Measurements from ENCODE around the gene UBE2U.

Gene UBE2U

DNA sequence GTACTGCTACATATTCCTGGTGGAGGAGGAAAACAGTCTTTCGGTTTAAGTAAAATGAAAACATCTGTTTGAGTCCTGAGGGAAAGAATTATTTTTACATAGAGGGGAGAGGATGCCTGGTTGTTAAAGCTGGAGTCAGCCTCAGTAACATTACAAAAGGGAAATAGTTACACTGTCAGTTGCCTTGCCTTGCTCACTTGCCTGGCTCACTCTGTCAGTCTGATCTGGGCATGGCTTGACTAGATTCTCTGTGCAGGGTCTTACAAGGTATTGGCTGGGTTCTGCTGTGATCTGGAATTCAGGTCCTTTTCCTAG is 8.4 kb upstream of the UBE2U start:
- H3K27ac ChIP-seq (ENCODE audit: extremely low read depth, low read depth, low read length) = no peak overlapping the region
- no peaks in the 10 kb centered on the region for H3K9me3 ChIP-seq (ENCODE audit: control insufficient read depth, insufficient read depth, low read depth, low read length)
- no peaks in the 10 kb centered on the region for H3K36me3 ChIP-seq (ENCODE audit: control insufficient read depth in 2 of 2, insufficient read depth in 1 of 2, low read length in 2 of 2)
- no peak overlapping the region for H3K4me3 ChIP-seq (ENCODE audit: low read depth, low read length)
- TF ChIP-seq ZNF404 (tag by site-specific recombination; IDR thresholded peaks at IDR 0.05) (no peak), SP7 (tag by site-specific recombination; IDR thresholded peaks at IDR 0.05) (no peak), ZNF600 (tag by site-specific recombination; IDR thresholded peaks at IDR 0.05) (no peak), ZNF24 (tag by site-specific recombination; IDR thresholded peaks at IDR 0.05) (no peak), TRIM28 (IDR thresholded peaks at IDR 0.05; ENCODE audit: borderline replicate concordance, low read length) (no peak), ZNF473 (tag by site-specific recombination; IDR thresholded peaks at IDR 0.05) (no peak), PBX3 (CRISPR knock-in tag; IDR thresholded peaks at IDR 0.05) (no peak), ZNF707 (tag by site-specific recombination; IDR thresholded peaks at IDR 0.05) (no peak), ZNF544 (tag by site-specific recombination; IDR thresholded peaks at IDR 0.05) (no peak), SETDB1 (IDR thresholded peaks at IDR 0.05; ENCODE audit: insufficient read length, low read length) (no peak), ZNF610 (tag by site-specific recombination; IDR thresholded peaks at IDR 0.05; ENCODE audit: borderline replicate concordance) (no peak), ZNF350 (tag by site-specific recombination; IDR thresholded peaks at IDR 0.05) (no peak)
- TF ChIP-seq, protein P1, sequence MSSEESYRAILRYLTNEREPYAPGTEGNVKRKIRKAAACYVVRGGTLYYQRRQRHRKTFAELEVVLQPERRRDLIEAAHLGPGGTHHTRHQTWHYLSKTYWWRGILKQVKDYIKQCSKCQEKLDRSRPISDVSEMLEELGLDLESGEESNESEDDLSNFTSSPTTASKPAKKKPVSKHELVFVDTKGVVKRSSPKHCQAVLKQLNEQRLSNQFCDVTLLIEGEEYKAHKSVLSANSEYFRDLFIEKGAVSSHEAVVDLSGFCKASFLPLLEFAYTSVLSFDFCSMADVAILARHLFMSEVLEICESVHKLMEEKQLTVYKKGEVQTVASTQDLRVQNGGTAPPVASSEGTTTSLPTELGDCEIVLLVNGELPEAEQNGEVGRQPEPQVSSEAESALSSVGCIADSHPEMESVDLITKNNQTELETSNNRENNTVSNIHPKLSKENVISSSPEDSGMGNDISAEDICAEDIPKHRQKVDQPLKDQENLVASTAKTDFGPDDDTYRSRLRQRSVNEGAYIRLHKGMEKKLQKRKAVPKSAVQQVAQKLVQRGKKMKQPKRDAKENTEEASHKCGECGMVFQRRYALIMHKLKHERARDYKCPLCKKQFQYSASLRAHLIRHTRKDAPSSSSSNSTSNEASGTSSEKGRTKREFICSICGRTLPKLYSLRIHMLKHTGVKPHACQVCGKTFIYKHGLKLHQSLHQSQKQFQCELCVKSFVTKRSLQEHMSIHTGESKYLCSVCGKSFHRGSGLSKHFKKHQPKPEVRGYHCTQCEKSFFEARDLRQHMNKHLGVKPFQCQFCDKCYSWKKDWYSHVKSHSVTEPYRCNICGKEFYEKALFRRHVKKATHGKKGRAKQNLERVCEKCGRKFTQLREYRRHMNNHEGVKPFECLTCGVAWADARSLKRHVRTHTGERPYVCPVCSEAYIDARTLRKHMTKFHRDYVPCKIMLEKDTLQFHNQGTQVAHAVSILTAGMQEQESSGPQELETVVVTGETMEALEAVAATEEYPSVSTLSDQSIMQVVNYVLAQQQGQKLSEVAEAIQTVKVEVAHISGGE (tag by site-specific recombination; conservative IDR thresholded peaks at IDR 0.05; ENCODE audit: low read depth) = no peak
- POLR2A ChIA-PET = no interaction called here
- CTCF ChIA-PET = interaction anchor here (0.7 kb wide), 1 partner anchor 36 kb away, joined by 3 read pairs; no protein-coding TSS in a partner anchor
- H3K4me1 ChIP-seq (ENCODE audit: control insufficient read depth, insufficient read depth, low read length) = no peaks in the 10 kb centered on the region

DNA sequence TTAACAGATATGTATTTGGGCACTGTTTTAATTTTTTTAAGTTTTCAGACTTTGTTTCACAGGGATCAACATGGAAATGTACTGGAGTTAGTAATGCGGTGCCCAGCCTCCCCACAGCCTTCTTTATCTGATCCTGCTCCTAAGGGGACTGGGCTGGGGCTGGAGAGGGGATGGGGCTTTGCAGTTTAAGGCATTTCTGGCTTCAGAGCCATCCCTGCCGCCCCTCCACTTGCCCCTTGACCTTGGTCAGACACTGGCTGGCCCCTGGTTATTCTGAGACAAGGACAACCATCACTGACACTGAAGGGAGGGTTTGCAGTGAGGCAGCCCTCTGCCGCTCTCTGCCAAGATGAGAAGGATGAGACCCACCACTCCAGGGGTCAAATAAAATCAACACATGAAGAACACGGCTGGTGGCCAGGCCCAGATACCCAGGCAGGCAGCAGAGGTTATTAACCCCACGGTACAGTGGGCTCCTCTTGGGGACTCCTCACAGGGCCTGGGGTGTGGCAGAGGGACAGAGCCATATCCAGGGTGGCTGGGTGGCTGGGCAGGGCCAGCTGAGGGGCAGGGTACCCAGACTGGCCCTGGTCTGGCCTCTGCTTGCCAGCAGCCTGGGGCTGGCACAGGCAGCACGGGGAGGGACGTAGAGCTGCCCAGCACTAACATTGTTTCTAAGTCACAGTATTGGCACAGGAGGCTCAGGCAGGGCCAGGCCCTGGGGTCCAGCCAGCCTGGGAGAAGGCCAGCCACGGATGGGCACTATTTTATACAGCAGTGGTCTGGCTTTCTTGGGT is 7.2 kb upstream of the UBE2U start:
- CTCF ChIA-PET = no interaction called here
- H3K36me3 ChIP-seq (ENCODE audit: control insufficient read depth in 2 of 2, insufficient read depth in 1 of 2, low read length in 2 of 2) = no peaks in the 10 kb centered on the region
- H3K27ac ChIP-seq (ENCODE audit: extremely low read depth, low read depth, low read length) = no peak overlapping the region
- H3K4me1 ChIP-seq (ENCODE audit: control insufficient read depth, insufficient read depth, low read length) = no peaks in the 10 kb centered on the region
- POLR2A ChIA-PET = no interaction called here
- no peak overlapping the region for H3K4me3 ChIP-seq (ENCODE audit: low read depth, low read length)
- no peaks in the 10 kb centered on the region for H3K9me3 ChIP-seq (ENCODE audit: control insufficient read depth, insufficient read depth, low read depth, low read length)
- TF ChIP-seq, protein P2, sequence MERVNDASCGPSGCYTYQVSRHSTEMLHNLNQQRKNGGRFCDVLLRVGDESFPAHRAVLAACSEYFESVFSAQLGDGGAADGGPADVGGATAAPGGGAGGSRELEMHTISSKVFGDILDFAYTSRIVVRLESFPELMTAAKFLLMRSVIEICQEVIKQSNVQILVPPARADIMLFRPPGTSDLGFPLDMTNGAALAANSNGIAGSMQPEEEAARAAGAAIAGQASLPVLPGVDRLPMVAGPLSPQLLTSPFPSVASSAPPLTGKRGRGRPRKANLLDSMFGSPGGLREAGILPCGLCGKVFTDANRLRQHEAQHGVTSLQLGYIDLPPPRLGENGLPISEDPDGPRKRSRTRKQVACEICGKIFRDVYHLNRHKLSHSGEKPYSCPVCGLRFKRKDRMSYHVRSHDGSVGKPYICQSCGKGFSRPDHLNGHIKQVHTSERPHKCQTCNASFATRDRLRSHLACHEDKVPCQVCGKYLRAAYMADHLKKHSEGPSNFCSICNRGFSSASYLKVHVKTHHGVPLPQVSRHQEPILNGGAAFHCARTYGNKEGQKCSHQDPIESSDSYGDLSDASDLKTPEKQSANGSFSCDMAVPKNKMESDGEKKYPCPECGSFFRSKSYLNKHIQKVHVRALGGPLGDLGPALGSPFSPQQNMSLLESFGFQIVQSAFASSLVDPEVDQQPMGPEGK (tag by site-specific recombination; IDR thresholded peaks at IDR 0.05) = no peak
- TF ChIP-seq HOXC10 (CRISPR knock-in tag; IDR thresholded peaks at IDR 0.05) (no peak), ZSCAN23 (tag by site-specific recombination; IDR thresholded peaks at IDR 0.05) (no peak), ZNF555 (tag by site-specific recombination; conservative IDR thresholded peaks at IDR 0.05) (no peak), ZNF488 (tag by site-specific recombination; IDR thresholded peaks at IDR 0.05) (no peak), REPIN1 (tag by site-specific recombination; IDR thresholded peaks at IDR 0.05; ENCODE audit: low read depth) (no peak), ZNF23 (tag by site-specific recombination; IDR thresholded peaks at IDR 0.05; ENCODE audit: borderline replicate concordance) (no peak), ZNF692 (tag by site-specific recombination; IDR thresholded peaks at IDR 0.05) (no peak), ATF2 (tag by site-specific recombination; IDR thresholded peaks at IDR 0.05; ENCODE audit: low read depth) (no peak), ZNF830 (tag by site-specific recombination; IDR thresholded peaks at IDR 0.05; ENCODE audit: low read depth) (no peak), ZNF664 (tag by site-specific recombination; IDR thresholded peaks at IDR 0.05) (no peak), ZNF223 (tag by site-specific recombination; IDR thresholded peaks at IDR 0.05) (no peak), ZNF561 (tag by site-specific recombination; IDR thresholded peaks at IDR 0.05; ENCODE audit: borderline replicate concordance) (no peak)
